HG03342 (cell line): ENCODE data around the gene ARHGAP22.

Source experiments
- ATAC-seq: cut with Tn5 transposase; IDR thresholded peaks from one replicate; pipeline ENCODE4 v1.9.1; 2021; ENCODE audit warnings: mild to moderate bottlenecking, moderate library complexity; ENCODE audit not compliant: unreplicated experiment

The ARHGAP22 gene

DNA sequence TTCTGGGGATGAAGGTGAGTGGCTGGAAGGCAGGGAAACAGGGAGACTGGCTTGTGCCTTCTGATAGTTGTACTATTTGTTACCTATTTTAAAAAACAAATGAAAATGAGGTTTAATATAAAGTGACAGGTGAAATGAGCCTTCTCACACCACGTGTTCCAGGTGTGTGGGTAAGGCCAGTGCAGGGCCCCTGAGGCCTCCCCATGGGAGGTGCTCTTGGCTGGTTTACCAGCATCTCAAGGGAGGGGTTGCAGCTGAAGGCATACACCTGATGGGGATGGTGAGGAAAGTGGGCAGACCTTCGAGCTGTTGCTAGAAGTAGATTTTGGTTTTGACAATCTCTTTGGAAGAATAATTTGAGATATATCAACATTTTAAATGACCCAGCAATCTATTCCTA lies 103.6 kb downstream of the ARHGAP22 start:
- ATAC-seq = no peak

DNA sequence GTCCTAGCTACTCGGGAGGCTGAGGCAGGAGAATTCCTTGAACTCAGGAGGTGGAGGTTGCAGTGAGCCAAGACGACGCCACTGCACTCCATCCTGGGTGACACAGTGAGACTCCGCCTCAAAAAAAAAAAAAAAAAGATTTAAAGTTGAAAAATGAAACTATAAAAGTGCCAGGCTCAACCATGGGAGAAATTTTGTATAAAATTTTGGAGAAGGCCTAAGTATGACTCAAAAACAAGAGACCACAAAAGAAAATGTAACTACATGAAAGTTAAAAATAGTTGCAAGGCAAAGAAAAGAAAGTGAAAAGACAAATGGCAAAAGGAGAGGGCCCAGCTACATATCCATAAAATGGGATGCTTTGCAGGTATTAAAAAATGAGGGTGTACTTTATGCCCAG lies 104.1 kb downstream of the ARHGAP22 start:
- no peak for ATAC-seq

DNA sequence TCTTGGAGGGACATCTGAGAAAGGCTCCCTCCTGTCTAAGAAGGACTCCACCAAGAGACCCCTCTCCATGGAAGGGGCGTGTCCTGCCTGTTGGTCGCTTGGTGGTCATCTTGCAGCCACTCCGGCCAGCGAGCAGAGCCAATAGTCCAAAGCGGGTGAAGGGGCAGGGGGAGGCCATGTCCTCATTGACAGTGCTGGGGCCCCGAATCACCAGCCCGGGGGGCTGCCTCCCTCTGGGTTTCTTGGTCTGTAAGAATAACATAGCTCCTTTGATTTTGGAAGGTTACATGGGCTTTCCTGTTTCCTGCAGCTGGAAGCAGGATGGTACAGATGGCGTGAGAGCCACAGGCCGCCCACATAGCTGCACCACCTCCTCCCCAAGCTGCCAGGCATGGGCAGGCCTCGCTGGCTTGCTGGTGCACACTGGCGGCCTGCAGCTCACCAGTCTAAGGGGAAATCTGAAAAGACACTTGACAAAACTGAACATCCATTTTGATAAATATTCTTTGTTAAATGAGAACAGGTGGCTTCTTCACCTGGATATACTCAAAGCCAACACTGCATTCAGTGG lies 105.8 kb downstream of the ARHGAP22 start:
- ATAC-seq = no peak

DNA sequence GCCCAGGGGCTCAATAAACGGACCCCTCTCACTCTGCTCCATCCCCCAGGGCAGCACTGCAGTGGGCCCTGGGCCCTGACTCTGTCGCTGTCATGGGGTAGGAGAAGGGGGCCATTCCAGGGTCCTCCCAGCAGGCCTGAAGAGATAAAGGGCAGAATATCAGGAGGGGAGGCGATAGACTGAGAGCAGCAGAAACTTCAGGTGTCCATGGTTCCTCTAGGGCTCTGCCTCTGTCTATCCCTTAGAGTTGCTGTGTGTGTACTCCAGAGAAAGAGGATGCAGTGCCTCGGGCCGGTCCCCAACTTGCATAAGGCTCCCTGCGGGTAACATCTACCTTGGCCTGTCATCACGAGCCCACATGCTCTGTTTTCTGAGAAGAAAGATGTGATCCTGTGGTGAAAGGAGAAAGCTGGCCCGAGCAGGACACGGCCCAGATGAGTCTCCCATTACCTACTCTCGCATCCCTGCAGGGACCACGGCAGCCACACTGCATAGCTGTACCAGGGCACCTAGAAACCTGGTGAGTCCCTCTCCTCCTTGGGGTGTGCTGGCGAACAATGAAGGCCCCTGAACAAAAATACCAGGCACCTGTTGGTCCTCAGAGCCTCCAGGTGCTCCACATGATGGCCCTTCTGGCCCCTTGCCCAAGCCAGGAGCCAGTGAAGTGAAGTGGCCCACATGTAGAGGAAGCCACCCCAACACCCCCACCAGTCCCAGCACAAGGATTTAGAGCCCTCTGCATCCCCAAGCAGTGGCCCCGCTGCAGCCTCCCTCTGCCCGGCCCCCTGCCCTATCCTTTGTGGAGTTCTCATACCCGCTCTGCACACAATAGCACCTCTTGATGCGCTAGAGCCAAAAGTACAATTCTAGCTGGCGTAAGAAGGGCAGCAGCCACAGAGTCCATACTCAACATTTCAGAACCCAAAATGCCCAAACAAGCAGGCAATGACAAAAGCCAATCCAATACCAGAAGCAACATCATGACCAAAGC lies 106.8 kb downstream of the ARHGAP22 start:
- no peak for ATAC-seq

DNA sequence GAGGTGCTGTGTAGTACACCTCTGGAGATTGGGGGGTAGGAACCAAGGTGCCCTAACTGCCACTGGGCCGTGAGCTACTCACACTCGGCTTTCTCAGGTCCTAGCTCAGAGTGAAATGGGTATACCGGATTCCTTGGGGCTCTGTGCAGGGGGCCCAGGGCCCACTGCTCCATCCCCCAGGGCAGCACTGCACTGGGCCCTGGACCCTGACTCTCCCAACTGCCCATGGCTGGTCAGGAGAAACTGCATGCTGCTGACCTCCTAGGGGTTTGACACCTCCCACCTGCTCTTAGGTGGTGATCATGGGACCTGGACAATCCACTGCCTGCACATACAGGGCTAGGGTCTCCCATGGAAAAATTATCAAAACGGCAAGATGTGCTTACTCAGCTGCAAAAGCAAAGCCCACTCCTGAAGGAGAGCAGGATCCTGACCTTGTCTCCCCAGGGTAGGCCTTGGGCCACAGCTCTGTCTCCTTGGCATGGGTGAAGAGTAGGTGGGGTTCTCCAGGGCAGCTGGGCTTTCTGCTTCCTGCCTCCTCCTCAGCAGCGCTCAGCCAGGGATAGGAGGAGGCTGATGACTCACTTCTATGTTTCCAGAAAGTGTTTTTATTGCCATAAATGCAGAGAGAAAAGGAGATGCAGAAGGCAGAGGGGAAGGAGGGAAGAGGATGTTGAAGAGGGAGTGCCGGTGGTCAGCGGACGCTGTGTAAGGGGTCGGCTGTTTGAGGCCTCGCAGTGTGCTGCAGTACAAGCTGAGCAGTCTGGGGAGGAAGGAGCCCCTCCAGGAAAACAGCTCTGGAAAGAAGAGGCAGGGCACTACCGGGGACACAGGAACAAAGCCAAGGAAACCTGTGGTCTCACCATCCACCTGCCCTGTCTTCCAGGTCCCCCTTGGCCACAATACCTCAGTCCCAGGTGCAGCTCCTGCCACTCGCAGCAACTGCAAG lies 107.8 kb downstream of the ARHGAP22 start:
- ATAC-seq = no peak

DNA sequence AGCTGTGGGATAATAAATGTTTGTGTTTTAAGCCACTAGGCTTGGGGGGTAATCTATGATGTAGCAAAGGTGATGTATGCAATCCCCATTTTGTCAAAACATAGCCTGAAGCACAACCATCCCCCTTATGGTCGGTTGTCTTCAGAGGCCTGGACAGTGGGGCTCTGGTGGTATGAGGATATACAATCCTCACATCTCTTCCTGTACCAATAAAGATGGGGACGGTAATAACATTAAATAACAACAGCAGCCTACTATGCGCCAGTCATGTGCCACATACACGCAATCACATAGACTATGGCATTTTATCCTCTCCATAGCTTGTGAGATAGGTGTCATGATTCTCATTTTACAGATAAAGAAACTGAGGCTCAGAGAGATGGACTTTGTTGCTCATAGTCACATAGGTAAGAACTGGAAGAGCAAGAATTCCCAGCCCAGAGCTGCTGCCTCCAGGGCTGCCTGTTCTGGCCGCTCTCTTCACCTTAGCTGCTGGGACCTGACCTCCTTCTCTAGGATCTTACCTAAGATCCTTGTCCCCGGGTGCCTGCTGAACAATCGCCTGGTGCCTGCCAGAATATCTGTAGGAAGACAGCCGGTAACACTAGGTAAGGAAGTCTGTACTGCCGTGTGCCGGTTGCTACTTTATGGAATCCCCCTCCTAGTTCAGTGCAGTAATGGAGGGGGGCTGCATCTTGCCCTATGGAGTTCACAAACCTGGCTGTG lies 108.6 kb downstream of the ARHGAP22 start:
- ATAC-seq = no peak

DNA sequence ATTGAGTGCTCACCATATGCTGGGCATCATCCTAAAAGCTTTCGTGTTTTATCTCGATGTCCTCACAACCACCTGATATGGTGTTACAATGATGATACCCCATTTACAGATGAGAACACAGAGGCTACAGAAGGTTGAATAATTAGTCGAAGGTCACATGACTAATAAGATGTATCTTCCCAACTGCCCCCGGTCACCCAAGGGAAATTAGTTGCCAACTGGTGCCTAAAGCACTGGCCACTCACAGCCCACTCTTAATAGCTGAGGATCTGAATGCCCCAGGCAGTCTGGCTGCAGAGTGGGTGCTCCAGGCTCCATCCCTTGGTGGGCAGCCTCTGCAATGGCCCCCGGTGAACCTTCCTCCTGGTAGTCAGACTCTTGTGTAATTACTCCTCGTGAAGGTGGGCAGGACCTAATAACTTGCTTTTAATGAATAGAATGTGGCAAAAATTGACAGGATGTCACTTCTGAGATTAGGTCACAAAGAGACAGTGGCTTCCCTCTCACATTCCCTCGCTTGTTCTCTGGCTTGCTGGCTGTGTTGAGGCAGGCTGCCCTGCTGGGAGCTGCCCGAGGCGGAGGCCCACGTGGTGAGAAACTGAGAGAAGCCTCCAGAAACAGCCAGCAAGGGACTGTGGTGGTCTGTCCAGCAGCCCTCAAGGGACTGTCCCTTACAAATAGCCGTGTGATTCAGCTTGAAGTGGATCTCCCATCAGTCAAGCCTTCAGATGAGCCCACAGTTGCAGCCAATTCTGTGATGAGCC lies 109.4 kb downstream of the ARHGAP22 start:
- no peak for ATAC-seq

DNA sequence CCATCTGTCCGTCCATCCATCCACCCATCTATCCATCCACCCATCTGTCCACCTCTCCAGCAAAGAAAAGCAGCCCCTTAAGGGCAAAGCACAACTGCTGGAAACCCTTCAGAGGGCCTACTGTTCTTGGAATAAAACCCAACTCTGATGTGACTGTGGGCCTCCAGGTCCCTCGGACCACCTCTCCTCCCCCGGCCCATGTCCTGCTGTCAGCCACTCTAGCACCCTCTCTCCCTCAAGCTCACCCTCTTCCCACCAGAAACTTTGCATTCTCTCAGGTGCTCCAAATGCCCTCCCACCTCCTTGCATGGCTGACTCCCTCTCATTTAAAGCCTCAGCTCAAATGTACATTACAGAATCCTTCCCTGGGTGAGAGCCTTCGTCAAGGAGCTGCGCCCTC lies 110.3 kb downstream of the ARHGAP22 start:
- ATAC-seq = no peak

DNA sequence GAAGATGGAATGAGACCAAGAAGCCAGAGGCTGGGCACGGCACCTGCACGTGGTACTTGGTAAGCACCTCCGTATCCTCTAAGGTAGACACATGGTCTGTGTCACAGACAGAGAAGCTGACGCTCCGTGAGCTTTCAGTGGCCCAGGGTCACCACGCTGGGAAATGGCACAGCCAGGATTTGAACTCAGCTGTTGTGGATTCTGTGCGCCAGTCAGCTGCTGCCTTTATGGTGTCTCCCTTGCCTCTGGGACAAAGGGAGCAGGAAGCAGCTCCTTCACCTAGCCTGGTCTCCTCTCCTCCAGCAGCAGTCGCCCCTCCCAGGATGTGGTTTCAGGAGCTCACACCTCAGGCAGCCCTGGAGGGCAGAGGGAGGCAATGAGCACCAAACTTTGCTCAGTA lies 110.8 kb downstream of the ARHGAP22 start:
- ATAC-seq = no peak

DNA sequence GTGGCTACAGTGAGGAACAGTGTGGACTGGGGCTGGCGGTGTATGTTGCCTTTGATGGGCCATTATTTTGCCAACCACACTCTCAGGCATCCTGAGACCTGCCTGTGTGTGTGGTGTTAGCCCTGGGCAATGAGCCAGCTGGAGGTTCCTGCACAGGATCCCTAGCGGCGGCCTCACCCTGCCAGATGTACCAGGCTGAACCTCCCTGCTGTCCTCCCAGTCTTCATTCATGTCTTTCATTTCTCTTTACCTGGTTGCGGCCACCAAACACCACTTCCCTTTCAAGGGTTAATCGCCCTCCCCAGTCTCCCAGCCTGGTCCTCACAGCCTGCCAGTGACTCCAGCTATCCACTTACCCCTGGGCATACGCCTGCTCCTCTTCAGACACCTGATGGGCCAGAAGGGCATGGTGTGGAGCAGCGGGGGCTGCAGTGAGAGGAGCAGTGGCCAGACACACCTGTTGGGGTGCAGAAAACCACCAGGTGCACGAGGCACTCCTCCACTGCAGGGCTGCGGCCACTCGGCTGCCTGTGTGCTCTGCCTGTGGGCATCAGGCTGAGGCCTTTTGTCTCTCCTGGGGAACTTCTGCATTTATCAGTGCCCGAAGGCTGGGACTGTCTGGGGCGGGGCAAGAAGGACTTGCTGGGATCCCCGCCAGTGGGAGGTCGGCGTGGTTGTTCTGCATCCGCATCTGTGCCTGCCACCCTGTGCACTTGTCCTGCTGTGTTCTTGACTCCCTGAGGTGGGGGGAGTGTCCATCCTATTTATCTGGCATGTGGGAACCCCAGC lies 111.6 kb downstream of the ARHGAP22 start:
- ATAC-seq = no peak

DNA sequence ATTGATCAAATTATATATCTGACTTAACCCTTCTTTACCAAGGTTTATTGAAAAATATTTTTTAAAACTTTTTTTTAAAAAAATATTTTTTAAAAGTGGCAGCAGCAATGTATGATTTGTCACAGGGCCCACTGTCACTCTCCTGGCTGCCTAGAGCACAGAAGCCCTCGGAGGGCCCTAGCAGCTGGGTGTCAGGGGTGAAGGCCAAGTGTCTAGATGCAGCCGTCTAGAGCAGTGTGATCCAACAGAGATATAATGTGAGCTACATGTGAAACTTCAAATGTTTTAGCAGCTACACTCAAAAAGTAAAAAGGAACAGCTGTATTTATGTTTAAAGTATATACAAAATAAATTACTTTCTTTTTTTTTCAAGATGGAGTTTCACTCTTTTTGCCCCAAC lies 112.7 kb downstream of the ARHGAP22 start:
- no peak for ATAC-seq

DNA sequence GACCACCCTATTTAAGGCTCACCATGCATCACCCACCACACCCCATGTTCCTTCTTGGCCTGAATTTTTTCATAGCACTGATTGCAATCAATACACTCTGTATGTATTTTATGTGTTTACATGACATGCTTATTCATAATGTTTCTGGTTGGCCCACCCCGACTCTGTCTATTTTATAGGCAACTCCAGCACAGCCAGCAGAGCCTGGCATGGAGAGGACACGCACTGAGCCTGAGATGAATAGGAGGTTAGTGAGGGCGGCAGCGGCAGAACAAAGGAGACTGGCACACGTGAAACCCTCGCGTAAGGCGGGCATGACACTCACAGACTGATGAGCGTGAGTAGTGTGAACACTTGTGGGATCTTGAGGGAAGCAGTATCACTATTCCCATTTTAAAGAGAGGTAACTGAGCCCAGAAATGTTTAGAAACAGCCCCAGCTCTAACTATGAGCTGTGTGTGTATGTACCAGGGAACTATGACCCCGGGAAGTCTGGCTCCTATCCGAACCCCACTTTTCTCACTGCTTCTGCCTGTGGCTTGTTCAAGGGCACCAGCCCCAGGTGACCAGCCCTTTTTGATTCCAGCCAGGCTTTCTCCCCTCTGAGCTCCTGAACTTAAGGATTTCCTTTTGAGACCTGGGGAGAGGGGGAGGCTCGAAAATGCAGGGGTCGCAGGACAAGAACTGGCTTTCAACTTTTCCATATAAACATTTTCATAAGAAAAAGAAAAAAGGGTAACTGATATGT lies 113.3 kb downstream of the ARHGAP22 start:
- no peak for ATAC-seq

DNA sequence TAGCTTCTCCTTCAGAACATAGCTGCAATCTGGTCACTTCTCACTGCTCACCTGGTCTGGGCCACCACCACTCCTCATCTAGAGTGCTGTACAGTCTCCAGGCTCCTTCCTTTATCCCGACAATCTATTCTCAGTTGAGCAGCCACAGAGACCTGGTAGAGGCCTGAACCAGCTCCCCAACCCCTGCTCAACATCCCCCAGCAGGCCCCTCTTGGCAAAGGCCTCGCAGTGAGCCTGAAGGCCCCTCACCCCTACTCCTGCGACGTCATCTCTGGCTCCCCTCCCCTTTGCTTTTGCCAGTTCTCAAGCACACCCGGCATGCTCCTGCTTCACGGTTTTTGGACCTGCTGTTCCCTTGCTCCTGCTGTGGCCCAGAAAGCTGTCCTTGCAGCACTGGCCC lies 113.9 kb downstream of the ARHGAP22 start:
- no peak for ATAC-seq

DNA sequence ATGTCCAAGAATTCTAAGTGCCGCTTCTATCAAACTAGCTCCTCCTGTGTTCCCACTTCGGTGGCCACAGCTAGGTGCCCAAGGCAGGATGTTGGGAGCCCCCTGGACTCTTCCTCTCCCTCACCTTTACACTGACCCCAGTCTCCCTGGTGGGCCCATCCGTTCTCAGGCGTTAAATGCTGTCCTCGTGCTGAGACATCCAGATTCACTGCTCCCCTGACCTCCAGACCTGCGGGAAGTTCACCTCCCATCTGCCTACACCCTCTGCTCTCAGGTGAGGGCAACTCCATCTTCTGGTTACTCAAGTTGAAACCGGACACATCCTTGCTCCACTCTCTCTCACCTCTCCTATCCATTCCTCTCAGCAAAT lies 114.3 kb downstream of the ARHGAP22 start:
- ATAC-seq = no peak

DNA sequence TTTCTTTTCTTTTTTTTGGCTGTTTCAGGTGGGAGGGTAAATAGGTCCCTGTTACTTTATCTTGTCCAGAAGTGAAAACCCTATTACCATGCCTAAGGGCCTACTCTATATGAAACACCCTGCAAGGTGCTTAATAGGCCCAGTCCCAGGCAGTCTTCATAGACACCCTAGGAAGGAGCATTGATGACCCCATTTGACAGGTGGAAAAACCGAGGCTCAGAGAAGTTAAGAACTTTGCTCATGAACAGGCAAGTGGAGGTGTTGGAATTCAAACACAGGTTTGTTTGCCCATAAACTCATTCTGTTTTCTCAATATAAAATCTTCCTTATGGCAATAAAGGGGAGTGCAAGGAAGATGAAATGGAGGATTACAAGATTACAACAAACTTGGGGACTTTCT lies 115.8 kb downstream of the ARHGAP22 start:
- ATAC-seq = no peak

DNA sequence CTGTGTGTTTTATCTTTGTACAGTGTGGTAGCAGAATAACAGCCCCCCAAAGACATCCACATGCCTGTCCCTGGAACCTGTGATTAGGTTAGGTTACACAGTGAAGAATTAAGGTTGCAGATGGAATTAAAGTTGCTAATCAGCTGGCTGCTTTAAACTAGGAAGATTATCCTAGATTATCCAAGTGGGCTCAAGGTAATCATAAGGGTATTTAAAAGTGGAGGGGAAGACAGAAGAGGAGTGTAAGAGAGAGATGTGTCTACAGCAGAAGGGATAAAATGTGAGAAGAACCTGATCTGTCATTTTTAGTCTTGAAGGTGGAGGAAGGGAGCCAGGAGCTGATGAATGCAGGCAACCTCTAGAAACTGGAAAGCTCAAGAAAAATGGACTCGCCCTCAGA lies 117.6 kb downstream of the ARHGAP22 start:
- no peak for ATAC-seq

DNA sequence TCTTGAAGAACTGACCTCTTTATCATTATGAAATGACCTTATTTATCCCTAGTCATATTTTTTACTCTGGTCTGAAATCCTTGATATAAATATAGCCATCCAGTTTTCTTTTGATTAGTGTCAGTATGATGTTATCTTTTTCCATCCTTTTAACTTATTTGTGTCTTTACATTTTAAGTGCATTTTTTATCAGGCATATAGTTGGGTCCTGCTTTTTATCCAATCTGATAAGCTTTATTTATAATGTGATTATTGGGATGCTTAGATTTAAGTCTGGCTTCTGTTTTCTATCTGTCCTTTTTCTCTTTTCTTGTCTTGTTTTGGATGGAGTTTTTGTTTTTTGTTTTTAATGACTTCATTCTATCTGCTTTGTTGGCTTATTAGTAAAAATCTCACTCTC lies 119.2 kb downstream of the ARHGAP22 start:
- ATAC-seq = no peak

DNA sequence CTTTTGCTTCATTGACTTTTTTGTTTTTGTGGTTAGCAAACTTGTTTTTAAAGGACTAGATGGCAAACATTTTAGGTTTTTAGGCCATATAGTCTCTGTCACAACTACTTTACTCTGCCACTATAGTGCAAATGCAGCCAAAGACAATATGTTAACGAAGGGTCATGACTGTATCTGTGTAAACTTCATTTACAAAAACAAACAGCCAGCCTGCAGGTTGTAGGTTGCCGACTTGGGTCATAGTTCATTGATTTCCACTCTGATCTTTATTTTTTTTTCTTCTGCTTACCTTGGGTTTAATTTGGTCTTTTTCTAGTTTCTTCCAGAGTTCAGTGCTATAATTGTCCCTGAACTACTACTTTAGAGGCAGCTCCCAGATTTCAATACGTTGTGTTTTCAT lies 120.0 kb downstream of the ARHGAP22 start:
- no peak for ATAC-seq

DNA sequence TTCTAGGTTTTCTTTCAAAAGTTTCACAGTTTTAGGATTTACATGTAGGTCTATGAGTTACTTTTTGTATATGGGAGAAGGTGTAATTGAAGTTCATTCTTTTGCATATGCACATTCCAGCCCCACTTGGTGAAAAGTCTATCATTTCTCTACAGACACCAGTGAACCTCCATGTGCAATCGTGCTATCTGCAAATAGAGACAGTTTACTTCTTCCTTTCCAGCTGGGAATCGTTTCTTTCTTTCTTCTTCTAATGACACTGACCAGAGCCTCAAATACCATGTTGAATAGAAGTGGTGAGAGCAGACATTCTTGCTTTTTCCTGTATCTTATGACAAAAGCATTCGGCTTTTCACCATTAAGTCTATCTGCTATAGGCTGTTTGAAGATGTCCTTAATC lies 122.7 kb downstream of the ARHGAP22 start:
- ATAC-seq = no peak
